Gastrocnemius medialis (tissue), 4 donors: Measurements from ENCODE around the gene EHMT2. TPM values are rescaled to one million over a fixed set of nuclear protein-coding genes. Genes with fewer than 3 reads are reported as not detected.

ENCODE experiments used
- ATAC-seq, 2 donors: fragments of 150-250 bp; one replicate each; pipeline ENCODE4 v1.9.1; 2016
- DNase-seq, 2 donors: peaks; one replicate each; pipeline ENCODE4 v3.0.0-alpha.2; 2019
- H3K27ac ChIP-seq, 4 donors: fragments of 200-600 bp; sonication (generic); 1 replicate in 1 of 4; 2 replicates in 3 of 4; pipeline ENCODE4 v1.5.1; 2016 to 2018; ENCODE audit warnings: mild to moderate bottlenecking in 2 of 4, moderate library complexity in 1 of 4
- H3K27me3 ChIP-seq, 3 donors: fragments of 200-600 bp; sonication (generic) in 2 of 3; 1 replicate in 1 of 3; 2 replicates in 2 of 3; pipeline versions ENCODE4 v1.5.1 to v1.6.0; 2016 to 2019; ENCODE audit warnings: mild to moderate bottlenecking in 1 of 3, moderate library complexity in 1 of 3
- H3K36me3 ChIP-seq, 2 donors: fragments of 200-600 bp; sonication (generic) in 1 of 2; one replicate each; pipeline ENCODE4 v1.5.1; 2017 to 2018
- H3K4me1 ChIP-seq, 2 donors: fragments of 200-600 bp; sonication (generic) in 1 of 2; one replicate each; pipeline ENCODE4 v1.5.1; 2016 to 2017; ENCODE audit warnings: mild to moderate bottlenecking in 2 of 2
- H3K4me3 ChIP-seq, 4 donors: fragments of 200-600 bp; sonication (generic) in 3 of 4; 1 replicate in 1 of 4; 2 replicates in 3 of 4; pipeline ENCODE4 v1.5.1; 2016 to 2019; ENCODE audit warnings: mild to moderate bottlenecking in 2 of 4
- H3K9me3 ChIP-seq, 3 donors: fragments of 200-600 bp; sonication (generic) in 2 of 3; 1 replicate in 1 of 3; 2 replicates in 2 of 3; pipeline ENCODE4 v1.5.1; 2016 to 2019
- CTCF ChIP-seq, 5 experiments: fragments of 450-650 bp in 3 of 5; fragments of 200-600 bp in 2 of 5; sonication (generic) in 2 of 5; IDR thresholded peaks in 4 of 5; conservative IDR thresholded peaks in 1 of 5; 1 replicate in 4 of 5; 2 replicates in 1 of 5; pipeline ENCODE4 v1.5.1; 2016 to 2019; ENCODE audit warnings: antibody characterized with exemption in 5 of 5, mild to moderate bottlenecking in 3 of 5, moderate library complexity in 3 of 5
- POLR2A ChIP-seq, 2 donors: fragments of 450-650 bp; IDR thresholded peaks; one replicate each; pipeline ENCODE4 v1.6.1; 2017; ENCODE audit warnings: antibody characterized with exemption in 2 of 2, mild to moderate bottlenecking in 2 of 2, moderate library complexity in 2 of 2
- in situ Hi-C, 4 donors: fragments of 200-750 bp; cut with MboI; loops; one replicate each; pipeline versions ENCODE4 v1.15.0 to v1.8.0; 2017; ENCODE audit warnings: low sequenced_read_pairs in 4 of 4
- intact Hi-C: fragments of 100-400 bp; cut with DNase I; formaldehyde crosslinking; loops from one replicate; pipeline ENCODE4 v1.15.1; 2023; ENCODE audit warnings: low total_unique reads
- total RNA-seq, 4 donors: library from RNA; depleted of rRNA; stranded (reverse); fragments of >200 nt; gene quantifications; one replicate each; pipeline versions ENCODE4 v1.1.0 to v1.2.3, GENCODE V29; 2016

EHMT2 gene
- total RNA-seq, 4 donors from 2014 or later = 8.4 to 17.5 (median 13.0) TPM

- H3K36me3 ChIP-seq = no peaks in the 10 kb centered on the region
- TF ChIP-seq CTCF (IDR thresholded peaks at IDR 0.05 in 4 of 5, conservative IDR thresholded peaks at IDR 0.05 in 1 of 5) = no peak
- no peak for TF ChIP-seq POLR2A (IDR thresholded peaks at IDR 0.05)
- H3K4me1 ChIP-seq = no peaks in the 10 kb centered on the region
- in situ Hi-C loops = no loop called here
- ATAC-seq = no peak
- no peaks in the 10 kb centered on the region for H3K27me3 ChIP-seq
- H3K9me3 ChIP-seq = no peaks in the 10 kb centered on the region
- peak within 1 kb of the TSS in 2 of 4 donors; percentile 12 to 17 for H3K4me3 ChIP-seq
- H3K27ac ChIP-seq = no peak within 1 kb of the TSS
- intact Hi-C loops = no loop called here
- no peak for DNase-seq
Observed at GRCh38 chr6:31927242-31927862, 29.9 kb upstream of the EHMT2 start, which contains the start of gene C2. Gene C2, plus strand, starts transcription at chr6:31927717. Its CDS starts 36 bp downstream, at chr6:31927753.

- H3K4me3 ChIP-seq = no peak overlapping the region
- TF ChIP-seq CTCF (IDR thresholded peaks at IDR 0.05 in 4 of 5, conservative IDR thresholded peaks at IDR 0.05 in 1 of 5) = no peak
- no peak for TF ChIP-seq POLR2A (IDR thresholded peaks at IDR 0.05)
- no peaks in the 10 kb centered on the region for H3K27me3 ChIP-seq
- no peak overlapping the region for H3K27ac ChIP-seq
- in situ Hi-C loops = no loop called here
- H3K4me1 ChIP-seq = no peaks in the 10 kb centered on the region
- no peaks in the 10 kb centered on the region for H3K36me3 ChIP-seq
- ATAC-seq (no peak), DNase-seq (no peak)
- intact Hi-C loops = no loop called here
- no peaks in the 10 kb centered on the region for H3K9me3 ChIP-seq
Observed at GRCh38 chr6:31922942-31923341, 25.4 kb upstream of the EHMT2 start.

- Histone ChIP-seq H3K27ac (no peak overlapping the region), H3K9me3 (no peaks in the 10 kb centered on the region), H3K4me3 (no peak overlapping the region), H3K36me3 (no peaks in the 10 kb centered on the region), H3K27me3 (no peaks in the 10 kb centered on the region), H3K4me1 (no peaks in the 10 kb centered on the region)
- in situ Hi-C loops (no loop called here), intact Hi-C loops (no loop called here)
- ATAC-seq (no peak), DNase-seq (no peak)
- TF ChIP-seq CTCF (IDR thresholded peaks at IDR 0.05 in 4 of 5, conservative IDR thresholded peaks at IDR 0.05 in 1 of 5) (no peak), POLR2A (IDR thresholded peaks at IDR 0.05) (no peak)
Observed at GRCh38 chr6:31920811-31921210, 23.3 kb upstream of the EHMT2 start.

GRCh38 chr6:31919624-31920303, 22.3 kb upstream of the EHMT2 start:
- intact Hi-C loops = no loop called here
- no peak for ATAC-seq

More at GRCh38 chr6:31919624-31920303, 22.3 kb upstream of the EHMT2 start:
- Histone ChIP-seq H3K36me3 (no peaks in the 10 kb centered on the region), H3K4me3 (no peak overlapping the region), H3K27me3 (no peaks in the 10 kb centered on the region), H3K4me1 (no peaks in the 10 kb centered on the region), H3K9me3 (no peaks in the 10 kb centered on the region), H3K27ac (no peak overlapping the region)
- TF ChIP-seq POLR2A (IDR thresholded peaks at IDR 0.05) (no peak), CTCF (IDR thresholded peaks at IDR 0.05 in 4 of 5, conservative IDR thresholded peaks at IDR 0.05 in 1 of 5) (no peak)
- no peak for DNase-seq
- in situ Hi-C loops = no loop called here
